Effector CD8-positive, alpha-beta T cell (primary cell): ENCODE data around the gene LMO1.

ENCODE experiments used
- DNase-seq: peaks from one replicate; lab custom pipeline; 2025; lab: John Stamatoyannopoulos, UW

Gene LMO1

GRCh38 chr11:8242499-8243280 is 21.0 kb downstream of the LMO1 start:
- DNase-seq, result no peak

GRCh38 chr11:8242118-8242475 is 21.6 kb downstream of the LMO1 start:
- no peak for DNase-seq

- no peak for DNase-seq
These were observed 22.1 kb downstream of the LMO1 start for GRCh38 chr11:8241373-8242117.

GRCh38 chr11:8239536-8240228 is 24.0 kb downstream of the LMO1 start:
- no peak for DNase-seq

- DNase-seq, result no peak
These were observed 24.6 kb downstream of the LMO1 start for GRCh38 chr11:8239040-8239439.

GRCh38 chr11:8237453-8237852 is 26.2 kb downstream of the LMO1 start:
- no peak for DNase-seq

- no peak for DNase-seq
These were observed 27.8 kb downstream of the LMO1 start for GRCh38 chr11:8235925-8236324.

GRCh38 chr11:8234910-8235309 is 28.8 kb downstream of the LMO1 start:
- DNase-seq, result no peak

GRCh38 chr11:8234425-8234821 is 29.3 kb downstream of the LMO1 start:
- no peak for DNase-seq

GRCh38 chr11:8233691-8234424 is 29.8 kb downstream of the LMO1 start:
- DNase-seq, result no peak

GRCh38 chr11:8232849-8233606 is 30.6 kb downstream of the LMO1 start:
- no peak for DNase-seq

GRCh38 chr11:8232414-8232813 is 31.3 kb downstream of the LMO1 start:
- no peak for DNase-seq

- DNase-seq, result no peak
These were observed 31.7 kb downstream of the LMO1 start for GRCh38 chr11:8231979-8232378.

GRCh38 chr11:8230921-8231847 is 32.5 kb downstream of the LMO1 start:
- DNase-seq, result no peak

- DNase-seq, result no peak
These were observed 33.4 kb downstream of the LMO1 start for GRCh38 chr11:8230178-8230859.

GRCh38 chr11:8229299-8230177 is 34.1 kb downstream of the LMO1 start:
- DNase-seq, result no peak

- DNase-seq, result no peak
These were observed 35.4 kb downstream of the LMO1 start for GRCh38 chr11:8228231-8228630.
